ENCODE data around the gene ACADSB.

The ACADSB gene

GRCh38 chr10:123008355-123009104, at the start of gene ACADSB, which contains the start of gene IKZF5:
Gene ACADSB (plus strand): TSS chr10:123009006. CDS start chr10:123009030, 24 bp downstream.
Gene IKZF5 (minus strand): TSS chr10:123008795. CDS start chr10:122998625, 10,170 bp downstream.
- no peaks in the 10 kb centered on the region for H3K9me3 ChIP-seq (ENCODE audit: control insufficient read depth, low read depth, low read length)
- H3K4me3 ChIP-seq (ENCODE audit: low read length): peak within 1 kb of the TSS; percentile 86
- peaks cover 3% of the 10 kb centered on the region for H3K4me1 ChIP-seq (ENCODE audit: control insufficient read depth, low read depth, low read length)
- peaks cover 22% of the 10 kb centered on the region for H3K27me3 ChIP-seq (ENCODE audit: control insufficient read depth, insufficient read depth, low read length)
- H3K9ac ChIP-seq (ENCODE audit: low read length): peak within 1 kb of the TSS; percentile 73
- H3K36me3 ChIP-seq (ENCODE audit: control insufficient read depth, low read depth, low read length): no peaks in the 10 kb centered on the region
- H3K27ac ChIP-seq (ENCODE audit: low read length): no peak within 1 kb of the TSS

- Histone ChIP-seq H3K9me3 (ENCODE audit: control insufficient read depth, low read depth, low read length) (no peaks in the 10 kb centered on the region), H3K27me3 (ENCODE audit: control insufficient read depth, insufficient read depth, low read length) (peaks cover 1% of the 10 kb centered on the region), H3K36me3 (ENCODE audit: control insufficient read depth, low read depth, low read length) (no peaks in the 10 kb centered on the region), H3K9ac (ENCODE audit: low read length) (no peak overlapping the region), H3K4me3 (ENCODE audit: low read length) (no peak overlapping the region), H3K27ac (ENCODE audit: low read length) (no peak overlapping the region), H3K4me1 (ENCODE audit: control insufficient read depth, low read depth, low read length) (no peaks in the 10 kb centered on the region)
Observed at GRCh38 chr10:122962405-122962804, 46.4 kb upstream of the ACADSB start.

GRCh38 chr10:122966879-122967278, 41.9 kb upstream of the ACADSB start:
- Histone ChIP-seq H3K4me3 (ENCODE audit: low read length) (no peak overlapping the region), H3K27ac (ENCODE audit: low read length) (no peak overlapping the region), H3K9ac (ENCODE audit: low read length) (no peak overlapping the region), H3K4me1 (ENCODE audit: control insufficient read depth, low read depth, low read length) (no peaks in the 10 kb centered on the region), H3K36me3 (ENCODE audit: control insufficient read depth, low read depth, low read length) (no peaks in the 10 kb centered on the region), H3K9me3 (ENCODE audit: control insufficient read depth, low read depth, low read length) (no peaks in the 10 kb centered on the region), H3K27me3 (ENCODE audit: control insufficient read depth, insufficient read depth, low read length) (no peaks in the 10 kb centered on the region)

- Histone ChIP-seq H3K9me3 (ENCODE audit: control insufficient read depth, low read depth, low read length) (no peaks in the 10 kb centered on the region), H3K4me3 (ENCODE audit: low read length) (no peak overlapping the region), H3K27me3 (ENCODE audit: control insufficient read depth, insufficient read depth, low read length) (no peaks in the 10 kb centered on the region)
Observed at GRCh38 chr10:122968698-122969097, 40.1 kb upstream of the ACADSB start.

GRCh38 chr10:122974023-122974422, 34.8 kb upstream of the ACADSB start:
- no peaks in the 10 kb centered on the region for H3K27me3 ChIP-seq (ENCODE audit: control insufficient read depth, insufficient read depth, low read length)
- H3K4me1 ChIP-seq (ENCODE audit: control insufficient read depth, low read depth, low read length): no peaks in the 10 kb centered on the region
- no peaks in the 10 kb centered on the region for H3K9me3 ChIP-seq (ENCODE audit: control insufficient read depth, low read depth, low read length)
- H3K4me3 ChIP-seq (ENCODE audit: low read length): no peak overlapping the region
- H3K27ac ChIP-seq (ENCODE audit: low read length): no peak overlapping the region
- no peaks in the 10 kb centered on the region for H3K36me3 ChIP-seq (ENCODE audit: control insufficient read depth, low read depth, low read length)
- no peak overlapping the region for H3K9ac ChIP-seq (ENCODE audit: low read length)

More at GRCh38 chr10:122968698-122969097, 40.1 kb upstream of the ACADSB start:
- Histone ChIP-seq H3K9ac (ENCODE audit: low read length) (no peak overlapping the region), H3K36me3 (ENCODE audit: control insufficient read depth, low read depth, low read length) (no peaks in the 10 kb centered on the region), H3K4me1 (ENCODE audit: control insufficient read depth, low read depth, low read length) (no peaks in the 10 kb centered on the region), H3K27ac (ENCODE audit: low read length) (no peak overlapping the region)

GRCh38 chr10:122974543-122975064, 34.2 kb upstream of the ACADSB start:
- no peak overlapping the region for H3K9ac ChIP-seq (ENCODE audit: low read length)

GRCh38 chr10:122980209-122981065, 28.4 kb upstream of the ACADSB start, which contains the start of gene PSTK:
Gene PSTK (plus strand): TSS chr10:122980401. CDS start chr10:122980480, 79 bp downstream.
- no peaks in the 10 kb centered on the region for H3K9me3 ChIP-seq (ENCODE audit: control insufficient read depth, low read depth, low read length)
- H3K27ac ChIP-seq (ENCODE audit: low read length): peak within 1 kb of the TSS; percentile 87
- H3K4me1 ChIP-seq (ENCODE audit: control insufficient read depth, low read depth, low read length): peaks cover 3% of the 10 kb centered on the region
- H3K27me3 ChIP-seq (ENCODE audit: control insufficient read depth, insufficient read depth, low read length): no peaks in the 10 kb centered on the region
- H3K4me3 ChIP-seq (ENCODE audit: low read length): peak within 1 kb of the TSS; percentile 78
- peak within 1 kb of the TSS; percentile 81 for H3K9ac ChIP-seq (ENCODE audit: low read length)
- H3K36me3 ChIP-seq (ENCODE audit: control insufficient read depth, low read depth, low read length): no peaks in the 10 kb centered on the region

More at GRCh38 chr10:122974543-122975064, 34.2 kb upstream of the ACADSB start:
- Histone ChIP-seq H3K4me1 (ENCODE audit: control insufficient read depth, low read depth, low read length) (no peaks in the 10 kb centered on the region), H3K9me3 (ENCODE audit: control insufficient read depth, low read depth, low read length) (no peaks in the 10 kb centered on the region), H3K36me3 (ENCODE audit: control insufficient read depth, low read depth, low read length) (no peaks in the 10 kb centered on the region), H3K4me3 (ENCODE audit: low read length) (no peak overlapping the region), H3K27ac (ENCODE audit: low read length) (no peak overlapping the region), H3K27me3 (ENCODE audit: control insufficient read depth, insufficient read depth, low read length) (no peaks in the 10 kb centered on the region)

GRCh38 chr10:122981066-122981464, 27.7 kb upstream of the ACADSB start:
- H3K9ac ChIP-seq (ENCODE audit: low read length): peak overlapping the region; percentile 50
- H3K27ac ChIP-seq (ENCODE audit: low read length): no peak overlapping the region

GRCh38 chr10:122983898-122984297, 24.9 kb upstream of the ACADSB start:
- no peak overlapping the region for H3K4me3 ChIP-seq (ENCODE audit: low read length)
- H3K9ac ChIP-seq (ENCODE audit: low read length): no peak overlapping the region
- H3K4me1 ChIP-seq (ENCODE audit: control insufficient read depth, low read depth, low read length): peaks cover 3% of the 10 kb centered on the region
- H3K27ac ChIP-seq (ENCODE audit: low read length): no peak overlapping the region
- H3K27me3 ChIP-seq (ENCODE audit: control insufficient read depth, insufficient read depth, low read length): no peaks in the 10 kb centered on the region
- H3K36me3 ChIP-seq (ENCODE audit: control insufficient read depth, low read depth, low read length): peaks cover 5% of the 10 kb centered on the region
- no peaks in the 10 kb centered on the region for H3K9me3 ChIP-seq (ENCODE audit: control insufficient read depth, low read depth, low read length)

More at GRCh38 chr10:122981066-122981464, 27.7 kb upstream of the ACADSB start:
- Histone ChIP-seq H3K4me1 (ENCODE audit: control insufficient read depth, low read depth, low read length) (peaks cover 3% of the 10 kb centered on the region), H3K4me3 (ENCODE audit: low read length) (peak overlapping the region; percentile 68), H3K9me3 (ENCODE audit: control insufficient read depth, low read depth, low read length) (no peaks in the 10 kb centered on the region), H3K36me3 (ENCODE audit: control insufficient read depth, low read depth, low read length) (no peaks in the 10 kb centered on the region), H3K27me3 (ENCODE audit: control insufficient read depth, insufficient read depth, low read length) (no peaks in the 10 kb centered on the region)

GRCh38 chr10:122984708-122985107, 24.1 kb upstream of the ACADSB start:
- H3K4me1 ChIP-seq (ENCODE audit: control insufficient read depth, low read depth, low read length): peaks cover 2% of the 10 kb centered on the region
- H3K27me3 ChIP-seq (ENCODE audit: control insufficient read depth, insufficient read depth, low read length): no peaks in the 10 kb centered on the region
- H3K9ac ChIP-seq (ENCODE audit: low read length): no peak overlapping the region
- H3K4me3 ChIP-seq (ENCODE audit: low read length): no peak overlapping the region
- no peak overlapping the region for H3K27ac ChIP-seq (ENCODE audit: low read length)
- H3K9me3 ChIP-seq (ENCODE audit: control insufficient read depth, low read depth, low read length): no peaks in the 10 kb centered on the region
- peaks cover 5% of the 10 kb centered on the region for H3K36me3 ChIP-seq (ENCODE audit: control insufficient read depth, low read depth, low read length)

GRCh38 chr10:122986335-122986734, 22.5 kb upstream of the ACADSB start:
- Histone ChIP-seq H3K36me3 (ENCODE audit: control insufficient read depth, low read depth, low read length) (peaks cover 8% of the 10 kb centered on the region), H3K9me3 (ENCODE audit: control insufficient read depth, low read depth, low read length) (no peaks in the 10 kb centered on the region), H3K4me1 (ENCODE audit: control insufficient read depth, low read depth, low read length) (no peaks in the 10 kb centered on the region), H3K9ac (ENCODE audit: low read length) (no peak overlapping the region), H3K4me3 (ENCODE audit: low read length) (no peak overlapping the region), H3K27me3 (ENCODE audit: control insufficient read depth, insufficient read depth, low read length) (no peaks in the 10 kb centered on the region), H3K27ac (ENCODE audit: low read length) (no peak overlapping the region)

Data from iPS-18a (cell line).